A549 (cell line): Measurements from ENCODE around the gene XYLT1. TPM values are rescaled to one million over a fixed set of nuclear protein-coding genes. Genes with fewer than 3 reads are reported as not detected.

Experiments
- ATAC-seq, 2 experiments: fragments of 200-7000 bp in 1 of 2; fragments of >200 bp in 1 of 2; cut with Nextera tagmentation in 1 of 2; cut with Tn5 transposase in 1 of 2; 3 replicates each; pipeline versions ENCODE4 v1.8.0 to v1.9.1; 2018 to 2020; ENCODE audit warnings: mild to moderate bottlenecking in 1 of 2, moderate library complexity in 1 of 2
- CTCF ChIA-PET: fragments of 300-600 bp; sonication (Branson Sonifier 250); formaldehyde crosslinking; extraction: SDS; loops from one replicate; lab custom pipeline; 2021; ENCODE audit warnings: antibody characterized with exemption, inconsistent platforms; lab: Yijun Ruan, JAX
- POLR2A ChIA-PET: fragments of 350-600 bp; formaldehyde crosslinking; extraction: SDS; loops from one replicate; lab custom pipeline; 2021; ENCODE audit warnings: antibody characterized with exemption, inconsistent platforms; lab: Yijun Ruan, JAX
- DNase-seq, 2 experiments: peaks; one replicate each; pipeline versions ENCODE4 v3.0.0 to v3.0.0-alpha.2; 2011 to 2016; ENCODE audit warnings: low read depth in 1 of 2, low spot score in 1 of 2
- FAIRE-seq: peaks from 2 replicates; lab custom pipeline; 2011; peaks lifted over from hg19 to GRCh38; lab: Jason Lieb, UNC
- H3K27ac ChIP-seq, 2 experiments: fragments of >200 bp; sonication (Bioruptor Twin); formaldehyde crosslinking; 3 replicates each; pipeline ENCODE4 v1.5.1; 2016 to 2017
- H3K4me1 ChIP-seq: fragments of >200 bp; sonication (Bioruptor Twin); formaldehyde crosslinking; 3 replicates; pipeline ENCODE4 v1.6.1; 2016
- H3K4me2 ChIP-seq: fragments of >200 bp; sonication (Bioruptor Twin); formaldehyde crosslinking; 3 replicates; pipeline ENCODE4 v1.6.1; 2016
- H3K4me3 ChIP-seq: fragments of >200 bp; sonication (Bioruptor Twin); formaldehyde crosslinking; 3 replicates; pipeline ENCODE4 v1.5.1; 2016
- H3K9me3 ChIP-seq: fragments of >200 bp; sonication (Bioruptor Twin); formaldehyde crosslinking; 3 replicates; pipeline ENCODE4 v1.6.1; 2016
- BHLHE40 ChIP-seq: IDR thresholded peaks from 2 replicates; pipeline ENCODE4 v1.6.1; 2012; ENCODE audit warnings: low read depth, low read length, inconsistent platforms
- EP300 ChIP-seq, 2 experiments: fragments of >200 bp; sonication (Bioruptor Twin); formaldehyde crosslinking; IDR thresholded peaks; 2 replicates in 1 of 2; 3 replicates in 1 of 2; pipeline ENCODE4 v1.6.1; 2016 to 2017
- ESRRA ChIP-seq: fragments of 150-350 bp; IDR thresholded peaks from 2 replicates; pipeline ENCODE4 v1.6.1; 2014; ENCODE audit warnings: mild to moderate bottlenecking, low read length, borderline replicate concordance
- FOSL2 ChIP-seq, 2 experiments: fragments of 450-650 bp in 1 of 2; fragments of >200 bp in 1 of 2; sonication (Bioruptor Twin) in 1 of 2; formaldehyde crosslinking; IDR thresholded peaks; 2 replicates each; pipeline versions ENCODE4 v1.5.0 to v1.6.1; 2016 to 2020; ENCODE audit warnings: mild to moderate bottlenecking in 1 of 2, moderate library complexity in 1 of 2
- FOXS1 ChIP-seq: fragments of 250-450 bp; sonication (Bioruptor Pico); IDR thresholded peaks from 2 replicates; pipeline ENCODE4 v1.5.0; 2020; ENCODE audit warnings: mild to moderate bottlenecking, moderate library complexity
- HES2 ChIP-seq: fragments of >200 bp; sonication (Bioruptor Twin); formaldehyde crosslinking; IDR thresholded peaks from 2 replicates; pipeline ENCODE4 v1.6.1; 2016
- HOXB13 ChIP-seq: fragments of 250-450 bp; sonication (Bioruptor Pico); IDR thresholded peaks from 2 replicates; pipeline ENCODE4 v1.5.0; 2020; ENCODE audit warnings: low read depth, mild to moderate bottlenecking, moderate library complexity
- HOXB5 ChIP-seq: fragments of 250-450 bp; sonication (Bioruptor Pico); IDR thresholded peaks from 2 replicates; pipeline ENCODE4 v1.5.0; 2020; ENCODE audit warnings: mild to moderate bottlenecking, moderate library complexity
- JUN ChIP-seq, 2 experiments: fragments of >200 bp; sonication (Bioruptor Twin); formaldehyde crosslinking; IDR thresholded peaks; 2 replicates in 1 of 2; 3 replicates in 1 of 2; pipeline ENCODE4 v1.6.1; 2016 to 2017
- KDM5A ChIP-seq: fragments of 200-600 bp; sonication (generic); IDR thresholded peaks from 2 replicates; pipeline ENCODE4 v1.6.1; 2016; ENCODE audit warnings: antibody characterized with exemption, mild to moderate bottlenecking
- MAFK ChIP-seq: fragments of 450-650 bp; IDR thresholded peaks from 2 replicates; pipeline ENCODE4 v1.6.1; 2014; ENCODE audit not compliant: partially characterized antibody
- MYC ChIP-seq: IDR thresholded peaks from 2 replicates; pipeline ENCODE4 v1.6.1; 2012; ENCODE audit warnings: mild to moderate bottlenecking, inconsistent platforms, low read length, improper control_type of control experiment, borderline replicate concordance
- NPAS2 ChIP-seq: fragments of 250-450 bp; sonication (Bioruptor Pico); IDR thresholded peaks from 2 replicates; pipeline ENCODE4 v1.8.0; 2022; ENCODE audit warnings: mild to moderate bottlenecking, moderate library complexity, borderline replicate concordance
- POLR2AphosphoS2 ChIP-seq: conservative IDR thresholded peaks from 2 replicates; pipeline ENCODE4 v1.6.1; 2012; ENCODE audit warnings: low read length, improper control_type of control experiment, inconsistent platforms
- RARB ChIP-seq: fragments of 250-450 bp; sonication (Bioruptor Pico); IDR thresholded peaks from 2 replicates; pipeline ENCODE4 v1.8.0; 2021; ENCODE audit warnings: mild to moderate bottlenecking, moderate library complexity
- RCOR1 ChIP-seq: fragments of 150-350 bp; IDR thresholded peaks from 2 replicates; pipeline ENCODE4 v1.6.1; 2014; ENCODE audit warnings: antibody characterized with exemption, low read length, low read depth
- RFX5 ChIP-seq: fragments of 450-650 bp; IDR thresholded peaks from 2 replicates; pipeline ENCODE4 v1.7.1; 2014; ENCODE audit warnings: antibody characterized with exemption, mild to moderate bottlenecking, moderate library complexity
- RNF2 ChIP-seq: fragments of 200-600 bp; sonication (generic); IDR thresholded peaks from 2 replicates; pipeline ENCODE4 v1.6.1; 2016; ENCODE audit warnings: low read depth, mild to moderate bottlenecking, antibody characterized with exemption, moderate library complexity, borderline replicate concordance
- SREBF2 ChIP-seq: fragments of 450-650 bp; IDR thresholded peaks from 2 replicates; pipeline ENCODE4 v1.6.1; 2014; ENCODE audit warnings: mild to moderate bottlenecking, moderate library complexity
- ZC3H11A ChIP-seq: fragments of 450-650 bp; IDR thresholded peaks from 2 replicates; pipeline ENCODE4 v1.6.1; 2014; ENCODE audit warnings: antibody characterized with exemption, mild to moderate bottlenecking
- ZNF302 ChIP-seq: fragments of 250-450 bp; sonication (Bioruptor Pico); IDR thresholded peaks from 2 replicates; pipeline ENCODE4 v1.9.0; 2021; ENCODE audit warnings: inconsistent platforms, mild to moderate bottlenecking, moderate library complexity
- WGBS: methylation state at CpG from one replicate; pipeline ENCODE4 v1.1.6; 2017; ENCODE audit errors: missing lambda C conversion rate; 5-methylcytosine and 5-hydroxymethylcytosine counted together
- polyA plus RNA-seq, 4 experiments: library from polyadenylated mRNA; depleted of rRNA in 3 of 4; stranded (reverse); fragments of >200 nt; fragmentation: RNase III in 1 of 4; extraction: RNeasy Plus Mini Kit Qiagen cat#74134 plus additional on column Dnase treatment in 1 of 4; gene quantifications; 2 replicates in 3 of 4; 3 replicates in 1 of 4; pipeline ENCODE4 v1.2.3, GENCODE V29; 2011 to 2017
- TF ChIP-seq, protein P1 (sequence below): fragments of 200-600 bp; sonication (generic); IDR thresholded peaks from 2 replicates; pipeline ENCODE4 v1.6.1; 2016; ENCODE audit warnings: antibody characterized with exemption, mild to moderate bottlenecking, moderate library complexity
- TF ChIP-seq, protein P2 (sequence below): IDR thresholded peaks from 2 replicates; pipeline ENCODE4 v1.6.1; 2012

XYLT1 gene
- polyA plus RNA-seq, 2 of the 4 experiments (the other 2 are of a cell fraction): 0.78 to 0.88 TPM

GRCh38 chr16:17080105-17080504 lies 390.7 kb downstream of the XYLT1 start:
- H3K27ac ChIP-seq: no peak overlapping the region
- no CpG with 5 or more reads among the region's 1 CpG for WGBS
- H3K4me3 ChIP-seq: no peak overlapping the region
- TF ChIP-seq RNF2 (no peak), POLR2AphosphoS2 (no peak), ZC3H11A (no peak), SREBF2 (no peak), JUN (IDR thresholded peaks at IDR 0.05) (no peak), ESRRA (no peak)
- ChIA-PET CTCF (no interaction called here), POLR2A (no interaction called here)
- FAIRE-seq (no peak), ATAC-seq (no peak), DNase-seq (no peak)
- H3K4me2 ChIP-seq: no peak overlapping the region
- H3K4me1 ChIP-seq: no peaks in the 10 kb centered on the region
- H3K9me3 ChIP-seq: no peaks in the 10 kb centered on the region

DNA sequence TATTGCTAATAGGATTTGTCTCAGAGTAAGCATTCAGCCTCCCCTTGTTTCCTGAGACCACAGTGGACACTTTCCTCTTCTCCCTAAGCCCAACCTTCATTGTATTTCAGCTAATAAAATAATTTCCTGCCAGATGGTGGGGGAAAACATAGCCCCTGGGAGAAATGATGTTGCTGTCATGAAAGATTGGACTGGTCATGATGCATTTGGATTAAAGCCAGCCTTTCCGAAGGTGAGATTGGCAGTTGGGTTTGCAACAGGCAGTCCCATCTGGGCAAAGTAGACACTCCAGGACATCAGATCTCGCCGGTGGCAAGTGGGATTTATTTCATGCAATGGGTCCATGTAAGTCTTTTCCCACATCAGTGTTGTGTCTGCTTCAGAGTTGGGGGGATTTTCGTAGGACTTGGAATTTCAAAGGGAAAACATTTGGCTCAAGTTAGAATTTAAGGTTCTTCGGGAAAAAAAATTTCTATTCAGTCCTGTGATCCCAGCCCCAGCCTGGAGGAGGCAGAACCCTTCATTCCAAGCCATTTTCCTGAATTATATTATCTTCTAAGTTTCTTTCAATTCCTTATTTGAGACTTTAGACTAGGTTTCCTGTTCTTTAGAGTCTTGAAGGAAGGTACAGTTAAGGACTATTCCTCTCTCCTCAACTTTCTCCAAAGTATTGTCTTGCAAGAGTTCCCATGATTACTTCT lies 391.7 kb downstream of the XYLT1 start:
- POLR2A ChIA-PET: no interaction called here
- no peak for DNase-seq
- no peak for FAIRE-seq
- TF ChIP-seq KDM5A (no peak), BHLHE40 (no peak), FOSL2 (IDR thresholded peaks at IDR 0.05) (no peak), FOSL2 (CRISPR knock-in tag; IDR thresholded peaks at IDR 0.05) (no peak), ZC3H11A (no peak), HOXB5 (CRISPR knock-in tag) (no peak)
- H3K4me2 ChIP-seq: no peak overlapping the region
- H3K27ac ChIP-seq: no peak overlapping the region
- no peak overlapping the region for H3K4me3 ChIP-seq
- ATAC-seq: no peak
- WGBS: 12% methylated on average over 5 of the region's 5 CpGs
- H3K9me3 ChIP-seq: no peaks in the 10 kb centered on the region
- H3K4me1 ChIP-seq: no peaks in the 10 kb centered on the region
- CTCF ChIA-PET: interaction anchor here (1.0 kb wide), 1 partner anchor 11 kb away, joined by 3 read pairs; no protein-coding TSS in a partner anchor

DNA sequence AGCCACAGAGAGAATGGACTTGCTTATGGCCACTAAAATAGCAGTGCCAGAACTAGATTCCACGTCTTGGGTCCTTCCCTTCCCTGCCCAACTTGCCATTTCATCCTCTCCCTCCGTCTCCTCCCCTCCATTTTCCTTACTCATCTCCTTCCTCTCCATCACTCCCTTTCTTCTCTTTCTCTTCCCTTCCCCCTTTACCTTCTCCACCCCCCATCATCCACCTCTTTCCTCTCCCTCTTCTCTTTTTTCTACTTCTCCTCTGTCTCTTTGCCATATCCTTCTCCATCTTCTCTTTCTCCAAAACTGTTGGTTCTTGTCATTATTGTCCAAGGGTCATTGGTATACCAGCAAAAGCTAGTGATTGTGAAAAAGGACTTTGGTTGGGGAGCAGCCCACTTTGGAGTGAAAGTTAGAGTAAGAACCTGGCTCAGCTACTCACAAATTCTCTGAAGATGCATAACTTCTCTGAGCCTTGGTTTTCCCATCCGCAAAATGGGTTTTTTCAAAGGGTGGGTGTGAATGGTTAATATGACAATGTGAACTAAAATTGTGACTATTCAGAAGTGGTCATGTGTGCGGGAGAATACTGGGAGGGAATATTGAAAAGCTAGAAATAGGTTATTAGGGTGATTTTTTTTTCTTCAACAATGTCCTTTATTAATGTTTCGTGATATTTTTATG lies 393.8 kb downstream of the XYLT1 start:
- ATAC-seq (no peak), FAIRE-seq (no peak), DNase-seq (no peak)
- TF ChIP-seq HES2: no peak
- no peak for TF ChIP-seq JUN (IDR thresholded peaks at IDR 0.05)
- no peak for TF ChIP-seq RARB
- H3K4me3 ChIP-seq: no peak overlapping the region
- H3K4me1 ChIP-seq: no peaks in the 10 kb centered on the region
- ChIA-PET POLR2A (no interaction called here), CTCF (no interaction called here)
- no peak overlapping the region for H3K4me2 ChIP-seq
- H3K9me3 ChIP-seq: no peaks in the 10 kb centered on the region
- H3K27ac ChIP-seq: no peak overlapping the region
- 28% methylated on average over 5 of the region's 5 CpGs for WGBS

DNA sequence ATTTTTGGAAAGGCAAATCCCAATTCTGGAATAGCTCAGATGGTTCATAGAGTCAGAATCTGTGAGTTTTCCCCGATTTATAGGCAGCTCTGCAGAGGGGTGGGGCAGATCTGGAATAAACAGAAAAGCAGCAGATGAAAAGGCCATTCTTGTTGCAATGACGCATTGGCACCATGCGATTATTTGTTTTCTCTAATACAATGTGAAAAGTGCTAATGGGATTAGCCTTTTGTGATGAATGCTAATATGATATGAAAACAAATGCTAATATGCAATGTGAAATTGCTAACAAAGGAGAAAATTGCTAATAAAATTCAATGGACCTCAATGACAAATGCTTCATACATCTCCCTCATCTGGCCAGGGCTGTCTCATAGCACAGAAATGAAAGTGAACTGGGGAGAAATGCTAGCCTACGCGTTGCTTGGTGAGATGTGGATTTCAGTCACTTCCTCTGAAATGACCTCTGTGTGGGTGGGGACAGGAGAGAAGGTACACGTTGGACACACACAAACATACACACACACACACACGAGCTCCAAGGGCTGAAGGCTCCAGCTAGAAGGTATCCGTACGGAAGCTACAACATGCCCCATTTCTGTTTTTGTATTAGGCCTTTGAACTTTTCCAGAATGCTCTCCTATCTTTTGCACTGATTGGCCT lies 394.5 kb downstream of the XYLT1 start:
- Histone ChIP-seq H3K4me3 (no peak overlapping the region), H3K4me2 (no peak overlapping the region), H3K4me1 (no peaks in the 10 kb centered on the region), H3K9me3 (no peaks in the 10 kb centered on the region), H3K27ac (no peak overlapping the region)
- 50% methylated on average over 9 of the region's 9 CpGs for WGBS
- FAIRE-seq: no peak
- no peak for TF ChIP-seq KDM5A
- TF ChIP-seq RFX5: no peak
- TF ChIP-seq NPAS2 (CRISPR knock-in tag): no peak
- no peak for TF ChIP-seq ESRRA
- no peak for TF ChIP-seq EP300 (IDR thresholded peaks at IDR 0.05)
- no peak for TF ChIP-seq HOXB13 (CRISPR knock-in tag)
- no peak for TF ChIP-seq MAFK
- TF ChIP-seq ZNF302: no peak
- TF ChIP-seq FOXS1 (CRISPR knock-in tag): no peak
- no peak for TF ChIP-seq MYC
- TF ChIP-seq, protein P1, sequence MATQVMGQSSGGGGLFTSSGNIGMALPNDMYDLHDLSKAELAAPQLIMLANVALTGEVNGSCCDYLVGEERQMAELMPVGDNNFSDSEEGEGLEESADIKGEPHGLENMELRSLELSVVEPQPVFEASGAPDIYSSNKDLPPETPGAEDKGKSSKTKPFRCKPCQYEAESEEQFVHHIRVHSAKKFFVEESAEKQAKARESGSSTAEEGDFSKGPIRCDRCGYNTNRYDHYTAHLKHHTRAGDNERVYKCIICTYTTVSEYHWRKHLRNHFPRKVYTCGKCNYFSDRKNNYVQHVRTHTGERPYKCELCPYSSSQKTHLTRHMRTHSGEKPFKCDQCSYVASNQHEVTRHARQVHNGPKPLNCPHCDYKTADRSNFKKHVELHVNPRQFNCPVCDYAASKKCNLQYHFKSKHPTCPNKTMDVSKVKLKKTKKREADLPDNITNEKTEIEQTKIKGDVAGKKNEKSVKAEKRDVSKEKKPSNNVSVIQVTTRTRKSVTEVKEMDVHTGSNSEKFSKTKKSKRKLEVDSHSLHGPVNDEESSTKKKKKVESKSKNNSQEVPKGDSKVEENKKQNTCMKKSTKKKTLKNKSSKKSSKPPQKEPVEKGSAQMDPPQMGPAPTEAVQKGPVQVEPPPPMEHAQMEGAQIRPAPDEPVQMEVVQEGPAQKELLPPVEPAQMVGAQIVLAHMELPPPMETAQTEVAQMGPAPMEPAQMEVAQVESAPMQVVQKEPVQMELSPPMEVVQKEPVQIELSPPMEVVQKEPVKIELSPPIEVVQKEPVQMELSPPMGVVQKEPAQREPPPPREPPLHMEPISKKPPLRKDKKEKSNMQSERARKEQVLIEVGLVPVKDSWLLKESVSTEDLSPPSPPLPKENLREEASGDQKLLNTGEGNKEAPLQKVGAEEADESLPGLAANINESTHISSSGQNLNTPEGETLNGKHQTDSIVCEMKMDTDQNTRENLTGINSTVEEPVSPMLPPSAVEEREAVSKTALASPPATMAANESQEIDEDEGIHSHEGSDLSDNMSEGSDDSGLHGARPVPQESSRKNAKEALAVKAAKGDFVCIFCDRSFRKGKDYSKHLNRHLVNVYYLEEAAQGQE: no peak
- TF ChIP-seq, protein P2, sequence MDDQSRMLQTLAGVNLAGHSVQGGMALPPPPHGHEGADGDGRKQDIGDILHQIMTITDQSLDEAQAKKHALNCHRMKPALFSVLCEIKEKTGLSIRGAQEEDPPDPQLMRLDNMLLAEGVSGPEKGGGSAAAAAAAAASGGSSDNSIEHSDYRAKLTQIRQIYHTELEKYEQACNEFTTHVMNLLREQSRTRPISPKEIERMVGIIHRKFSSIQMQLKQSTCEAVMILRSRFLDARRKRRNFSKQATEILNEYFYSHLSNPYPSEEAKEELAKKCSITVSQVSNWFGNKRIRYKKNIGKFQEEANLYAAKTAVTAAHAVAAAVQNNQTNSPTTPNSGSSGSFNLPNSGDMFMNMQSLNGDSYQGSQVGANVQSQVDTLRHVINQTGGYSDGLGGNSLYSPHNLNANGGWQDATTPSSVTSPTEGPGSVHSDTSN: no peak
- TF ChIP-seq RCOR1: no peak
- no peak for TF ChIP-seq POLR2AphosphoS2
- CTCF ChIA-PET: no interaction called here
- ATAC-seq: no peak
- DNase-seq: no peak
- POLR2A ChIA-PET: no interaction called here
